ENCODE data around the gene IFNA16.
"Not testable (repeated sequence)": the region's sequence is repeated elsewhere in the genome, so short reads cannot be mapped to it uniquely, and the experiment has no call there.

The IFNA16 gene

DNA sequence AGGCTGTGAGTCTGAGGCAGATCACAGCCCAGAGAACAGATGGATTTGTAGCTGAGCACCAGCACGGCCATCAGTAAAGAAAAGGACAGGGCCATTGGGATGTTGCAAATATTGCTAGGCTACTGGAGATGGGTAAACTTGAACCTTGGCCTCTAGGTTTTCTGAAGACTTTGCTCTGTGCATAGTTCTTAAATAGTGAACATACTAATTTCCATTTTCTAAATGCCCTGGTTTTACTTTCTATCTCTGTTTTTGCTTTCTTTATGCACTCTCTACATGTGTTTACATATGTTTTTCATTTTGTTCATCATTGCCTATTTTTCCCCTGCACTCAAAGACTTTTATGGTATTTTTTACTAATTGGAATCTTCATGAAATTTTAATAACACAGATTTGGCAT is at the start of gene IFNA16:
IFNA16 (minus strand) TSS at position 101 of the 400 bp plus-strand sequence; CDS start at position 95, 6 bp downstream.
- DNase-seq (ENCODE audit: low read depth in 2 of 2), result not testable (repeated sequence)

DNA sequence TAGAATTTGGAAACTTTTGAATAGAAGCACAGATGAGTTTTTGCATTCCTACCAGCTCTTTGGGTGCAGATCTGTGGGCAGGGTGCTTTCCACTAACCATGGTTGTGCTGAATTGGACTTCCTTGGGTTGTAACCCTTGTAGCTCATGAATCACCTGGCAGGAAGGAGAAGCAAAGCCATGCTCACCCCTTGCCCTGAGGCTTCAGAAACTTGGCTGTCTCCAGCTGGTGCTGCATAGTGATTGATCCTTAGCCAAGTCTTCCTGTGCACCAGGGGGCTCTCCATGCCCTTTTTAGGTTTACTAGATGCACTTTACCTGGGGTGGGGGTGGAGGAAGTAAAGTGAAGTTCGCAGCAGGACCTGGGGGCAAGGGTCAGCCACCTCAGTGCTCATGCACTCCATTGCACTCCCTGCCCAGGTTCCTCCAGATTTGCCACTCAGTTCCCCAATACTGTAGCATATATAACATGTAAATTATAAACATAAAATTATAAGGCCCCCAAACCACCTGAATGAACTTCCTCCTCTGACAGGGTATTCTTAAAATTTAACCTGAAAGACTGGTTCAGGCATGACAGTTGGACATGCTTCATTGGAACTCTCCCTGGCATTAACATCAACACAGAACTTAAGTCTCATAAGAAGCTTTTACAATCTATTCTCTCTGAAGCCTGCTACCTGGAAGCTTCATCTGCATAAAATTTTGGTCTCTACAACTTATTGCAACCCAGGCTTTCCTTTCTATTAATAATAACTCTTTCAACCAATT is 48.5 kb upstream of the IFNA16 start:
- no peak for DNase-seq (ENCODE audit: low read depth in 2 of 2)

DNA sequence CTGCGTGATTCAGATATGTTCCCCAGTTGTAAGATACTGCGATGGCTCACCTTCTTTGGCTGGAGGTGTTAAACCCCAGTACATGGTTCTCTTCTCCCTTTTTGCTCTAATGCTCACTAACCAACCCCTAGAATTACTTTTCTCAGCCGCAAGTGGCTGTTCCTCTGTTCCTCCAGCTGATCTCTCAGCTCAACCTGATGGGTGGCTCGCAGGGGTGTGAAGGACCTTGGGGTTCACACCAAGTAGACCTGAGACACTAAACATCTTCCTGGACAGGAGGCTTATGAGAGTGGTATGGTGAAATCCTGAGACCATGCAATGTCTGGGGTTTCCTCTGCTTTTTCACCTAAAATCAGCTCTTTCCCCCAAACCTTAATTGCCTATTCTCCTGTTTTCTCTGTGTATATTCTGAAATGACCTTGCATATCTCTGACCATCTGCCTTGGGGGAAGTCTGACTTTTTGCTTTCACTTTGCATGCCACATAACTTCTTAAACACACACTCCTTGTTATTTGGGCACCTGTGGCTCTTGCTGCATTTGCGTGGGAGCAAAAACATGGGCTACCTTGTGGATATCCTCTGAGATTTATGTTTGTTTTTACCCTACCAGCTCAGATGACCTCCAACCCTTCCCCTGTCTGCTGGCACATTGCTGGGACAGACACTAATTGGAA is 38.6 kb upstream of the IFNA16 start:
- DNase-seq (ENCODE audit: low read depth in 2 of 2), result no peak

DNA sequence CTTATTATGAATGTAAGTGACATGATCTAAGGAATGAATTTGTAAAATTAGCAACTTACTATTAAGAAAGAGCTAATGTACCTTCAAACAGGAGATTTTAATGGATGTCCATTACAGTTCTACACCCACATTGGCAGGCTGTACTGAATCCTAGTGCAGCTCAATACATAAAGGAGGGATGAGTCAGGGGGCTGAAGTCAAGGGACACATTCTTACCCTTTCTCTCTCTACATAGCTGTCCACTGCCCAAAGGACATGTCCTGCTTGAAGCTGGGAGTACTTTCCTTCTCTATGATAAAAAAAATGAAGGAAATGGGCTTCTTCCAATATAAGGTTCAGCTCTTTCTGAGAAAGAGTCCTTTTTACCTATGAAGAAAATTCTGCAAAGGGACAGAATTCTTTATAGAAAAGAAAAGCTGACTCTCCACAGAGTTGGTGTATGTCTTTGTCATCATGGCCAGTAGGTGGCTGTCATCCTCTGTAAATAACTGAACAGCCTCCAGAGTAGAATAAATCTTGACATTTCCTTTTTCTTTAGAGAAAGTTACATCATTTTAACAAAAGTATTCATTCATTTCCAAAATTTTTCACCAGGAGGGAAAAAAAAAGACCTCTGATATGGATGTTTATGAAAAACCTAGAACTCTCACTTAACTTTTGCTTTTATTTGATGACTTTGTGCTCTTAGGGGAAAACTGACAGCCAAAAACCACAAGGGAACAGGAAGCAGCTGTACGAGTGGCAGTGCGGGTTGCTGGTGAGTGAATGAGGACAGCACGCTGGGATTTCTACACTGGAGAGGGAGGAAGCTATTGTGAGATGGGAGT is 35.8 kb upstream of the IFNA16 start:
- DNase-seq (ENCODE audit: low read depth in 2 of 2), result no peak

DNA sequence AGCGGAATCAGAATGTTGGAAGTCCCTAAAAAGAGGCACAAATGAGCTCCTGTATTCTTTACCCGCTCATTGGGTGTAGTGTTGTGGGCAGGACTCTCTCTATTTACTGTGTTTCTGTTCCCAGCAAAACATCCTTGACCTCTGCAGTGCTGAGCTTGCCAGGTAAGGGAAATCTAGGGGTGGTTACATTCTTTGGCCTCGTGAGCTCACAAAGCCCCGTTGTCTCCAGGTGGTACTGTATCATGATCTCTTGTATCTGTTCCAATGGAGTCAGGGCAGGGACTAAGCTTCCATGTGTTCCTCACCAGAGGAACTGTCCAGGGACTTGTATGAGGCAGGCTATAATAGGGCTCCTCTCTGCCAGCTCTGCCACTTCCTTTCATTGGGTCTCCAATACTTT is 34.5 kb upstream of the IFNA16 start:
- DNase-seq (ENCODE audit: low read depth in 2 of 2), result no peak

DNA sequence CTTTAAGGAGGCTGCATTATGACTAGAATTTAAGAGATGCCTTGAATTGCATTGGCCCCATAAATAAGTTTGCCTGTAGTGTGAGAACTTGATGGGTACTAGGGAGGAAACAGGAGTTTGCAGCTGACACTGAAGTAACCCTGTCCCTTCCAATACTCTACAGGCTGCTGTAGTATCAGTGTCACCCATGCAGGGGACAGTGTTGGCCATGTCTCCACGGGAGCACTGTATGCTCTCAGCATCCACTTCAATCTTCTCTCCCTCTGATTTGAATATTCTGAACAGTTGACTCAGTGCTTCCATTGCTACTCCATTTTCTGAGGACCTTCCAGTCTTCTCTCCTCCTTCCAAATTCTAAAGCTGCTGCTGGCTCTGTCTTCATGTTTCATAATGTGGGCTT is 34.1 kb upstream of the IFNA16 start:
- DNase-seq (ENCODE audit: low read depth in 2 of 2), result no peak

DNA sequence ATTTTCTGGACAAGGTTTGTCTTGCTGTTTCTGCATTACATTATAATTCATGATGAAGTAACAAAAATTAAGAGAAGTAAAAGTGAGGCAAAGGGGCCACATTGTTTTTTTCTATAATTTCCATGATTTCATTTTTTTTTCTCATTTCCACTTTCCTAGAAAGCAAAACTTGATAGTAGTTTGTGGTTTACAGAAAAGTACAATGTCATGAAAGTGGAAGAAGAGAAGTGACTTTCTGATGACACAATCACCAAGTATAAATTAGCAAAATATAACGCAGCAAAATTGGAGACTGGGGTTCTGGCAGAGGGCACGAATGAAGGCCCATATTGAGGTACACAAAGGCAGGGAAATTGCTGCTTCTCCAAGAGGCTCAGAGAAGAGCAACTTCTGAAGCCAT is 27.7 kb upstream of the IFNA16 start:
- DNase-seq (ENCODE audit: low read depth in 2 of 2), result no peak

DNA sequence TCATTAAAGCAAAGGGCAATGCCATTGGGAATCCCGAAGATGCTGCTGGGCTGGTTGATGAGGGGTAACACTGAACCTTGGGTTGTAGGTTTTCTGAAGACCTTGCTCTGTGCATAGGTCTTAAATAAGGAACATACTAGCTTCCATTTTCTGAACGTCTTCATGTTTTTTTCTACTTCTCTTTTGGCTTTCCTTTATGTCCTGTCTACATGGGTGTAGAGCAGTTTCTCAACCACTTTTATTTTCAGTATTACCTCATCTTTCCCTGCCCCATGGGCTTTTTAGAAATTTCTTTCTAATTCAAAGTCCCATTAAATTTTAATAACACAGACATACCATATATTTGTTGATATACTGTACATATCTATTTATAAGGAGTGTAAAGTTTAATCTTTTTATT is 22.8 kb upstream of the IFNA16 start, which contains the start of gene IFNA14:
IFNA14 (minus strand) TSS at position 95 of the 400 bp plus-strand sequence; CDS start at position 25, 70 bp downstream.
- no peak for DNase-seq (ENCODE audit: low read depth in 2 of 2)

DNA sequence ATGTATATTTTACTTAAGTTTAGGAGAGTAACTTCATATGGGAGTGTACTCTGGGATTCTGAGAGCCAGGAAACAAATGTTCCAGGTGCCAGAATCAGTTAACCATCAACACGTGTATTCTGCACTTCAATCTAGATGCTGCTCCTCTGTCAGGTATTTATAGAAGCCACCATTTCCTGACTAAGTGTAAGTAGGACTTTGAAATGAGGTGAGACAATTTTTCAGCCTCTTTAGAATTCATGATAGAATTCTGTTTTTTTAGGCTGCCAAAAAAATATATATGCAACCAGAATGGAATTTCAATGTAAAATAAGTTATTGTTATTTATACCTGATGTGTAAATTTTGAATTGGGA is 19.2 kb upstream of the IFNA16 start:
- not testable (repeated sequence) for DNase-seq (ENCODE audit: low read depth in 2 of 2)

DNA sequence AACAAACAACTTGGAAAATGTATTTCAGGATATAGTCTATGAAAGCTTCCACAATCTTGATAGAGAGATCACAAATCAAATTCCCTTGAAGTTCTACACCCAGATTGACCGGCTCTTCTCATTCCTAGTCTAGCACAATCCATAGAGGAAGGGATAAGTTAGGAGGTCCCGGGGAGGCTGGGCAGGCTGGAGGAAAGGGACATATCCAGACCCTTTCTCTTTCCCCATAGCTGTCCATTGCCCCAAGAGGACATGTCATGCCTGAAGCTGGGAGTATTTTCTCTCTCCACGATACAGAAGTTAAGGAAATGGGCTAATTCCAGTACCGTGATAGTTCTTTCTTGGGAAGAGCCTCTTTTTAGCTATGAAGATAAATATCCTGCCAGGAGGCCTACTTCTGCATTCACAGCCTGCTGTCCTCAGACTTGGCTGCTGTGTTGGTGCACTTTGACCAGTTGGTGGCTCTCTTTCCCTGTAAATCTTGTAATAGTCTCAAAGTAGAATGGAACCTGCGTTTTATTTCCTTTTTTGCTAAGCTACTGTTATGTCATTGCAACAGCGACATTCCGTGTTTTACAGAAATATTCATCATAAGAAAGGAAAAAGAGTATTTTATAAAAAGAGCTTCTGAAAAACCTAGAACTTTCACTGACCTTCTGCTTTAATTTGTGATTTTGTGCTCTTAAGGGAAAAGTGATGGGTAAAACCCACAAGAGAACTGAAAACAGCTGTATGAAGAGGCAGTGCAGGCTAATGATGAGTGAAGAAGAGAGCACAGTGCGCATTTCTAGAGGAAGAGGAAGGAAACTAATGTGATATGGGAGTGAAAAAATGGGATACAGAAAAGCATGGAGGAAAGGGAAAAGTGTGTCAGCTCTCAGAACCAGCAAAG is 18.6 kb upstream of the IFNA16 start:
- peak; percentile 5 to 8 for DNase-seq (ENCODE audit: low read depth in 2 of 2)

DNA sequence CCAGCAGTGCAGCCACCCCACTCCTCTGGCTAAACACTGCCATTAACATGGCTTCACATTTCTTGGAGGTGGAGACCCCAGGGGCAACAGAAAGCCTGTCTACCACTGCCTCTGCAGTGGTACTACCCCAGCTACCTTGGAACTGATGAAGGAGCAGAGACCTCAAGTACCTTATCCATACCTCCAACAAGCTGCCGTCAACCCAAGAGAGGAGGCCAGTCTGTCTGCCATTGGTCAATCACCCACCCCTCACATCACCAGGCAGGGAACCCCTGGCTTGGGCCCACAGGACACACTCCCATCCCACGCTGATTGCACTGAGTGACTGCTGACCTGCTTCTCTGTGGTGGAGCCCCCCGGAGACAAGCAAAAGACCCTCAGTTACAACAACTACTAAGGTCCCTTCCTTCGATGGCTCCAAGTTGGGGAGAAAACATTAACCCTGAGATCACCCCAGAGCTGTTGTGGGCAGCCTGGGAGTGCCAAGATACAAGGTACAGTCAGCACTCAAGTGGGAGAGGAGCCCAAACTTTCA is 17.1 kb upstream of the IFNA16 start:
- DNase-seq (ENCODE audit: low read depth in 2 of 2), result no peak

DNA sequence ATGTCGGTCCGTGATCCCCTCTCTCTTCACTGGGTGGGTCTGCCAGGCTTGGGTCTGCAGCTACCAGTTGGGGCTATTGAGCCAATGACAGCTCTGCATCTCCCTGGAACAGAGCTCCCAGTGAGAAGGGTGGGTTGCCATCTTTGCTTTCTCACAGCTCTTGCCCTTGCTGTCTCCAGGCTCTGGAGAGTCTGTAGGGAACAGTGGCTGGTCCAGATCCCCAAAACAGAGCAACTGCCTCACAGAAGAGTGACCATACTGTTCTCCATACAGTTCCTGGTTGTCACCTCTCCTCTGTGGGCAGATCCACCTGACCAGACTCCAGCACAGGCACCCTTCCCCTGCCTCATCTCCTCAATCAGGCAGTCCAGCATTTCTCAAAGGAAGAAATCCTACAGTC is 16.1 kb upstream of the IFNA16 start:
- DNase-seq (ENCODE audit: low read depth in 2 of 2), result no peak

DNA sequence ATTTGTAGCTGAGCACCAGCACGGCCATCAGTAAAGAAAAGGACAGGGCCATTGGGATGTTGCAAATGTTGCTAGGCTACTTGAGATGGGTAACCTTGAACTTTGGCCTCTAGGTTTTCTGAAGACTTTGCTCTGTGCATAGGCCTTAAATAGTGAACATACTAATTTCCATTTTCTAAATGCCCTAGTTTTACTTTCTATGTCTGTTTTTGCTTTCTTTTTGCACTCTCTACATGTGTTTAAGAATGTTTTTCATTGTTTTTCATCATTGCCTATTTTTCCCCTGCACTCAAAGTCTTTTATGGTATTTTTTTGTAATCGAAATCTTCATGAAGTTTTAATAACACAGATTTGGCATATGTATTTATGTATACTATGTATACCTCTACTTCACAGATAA is 11.0 kb upstream of the IFNA16 start, which contains the start of gene IFNA17:
IFNA17 (minus strand) TSS at position 101 of the 400 bp plus-strand sequence; CDS start at position 52, 49 bp downstream.
- no peak for DNase-seq (ENCODE audit: low read depth in 2 of 2)

DNA sequence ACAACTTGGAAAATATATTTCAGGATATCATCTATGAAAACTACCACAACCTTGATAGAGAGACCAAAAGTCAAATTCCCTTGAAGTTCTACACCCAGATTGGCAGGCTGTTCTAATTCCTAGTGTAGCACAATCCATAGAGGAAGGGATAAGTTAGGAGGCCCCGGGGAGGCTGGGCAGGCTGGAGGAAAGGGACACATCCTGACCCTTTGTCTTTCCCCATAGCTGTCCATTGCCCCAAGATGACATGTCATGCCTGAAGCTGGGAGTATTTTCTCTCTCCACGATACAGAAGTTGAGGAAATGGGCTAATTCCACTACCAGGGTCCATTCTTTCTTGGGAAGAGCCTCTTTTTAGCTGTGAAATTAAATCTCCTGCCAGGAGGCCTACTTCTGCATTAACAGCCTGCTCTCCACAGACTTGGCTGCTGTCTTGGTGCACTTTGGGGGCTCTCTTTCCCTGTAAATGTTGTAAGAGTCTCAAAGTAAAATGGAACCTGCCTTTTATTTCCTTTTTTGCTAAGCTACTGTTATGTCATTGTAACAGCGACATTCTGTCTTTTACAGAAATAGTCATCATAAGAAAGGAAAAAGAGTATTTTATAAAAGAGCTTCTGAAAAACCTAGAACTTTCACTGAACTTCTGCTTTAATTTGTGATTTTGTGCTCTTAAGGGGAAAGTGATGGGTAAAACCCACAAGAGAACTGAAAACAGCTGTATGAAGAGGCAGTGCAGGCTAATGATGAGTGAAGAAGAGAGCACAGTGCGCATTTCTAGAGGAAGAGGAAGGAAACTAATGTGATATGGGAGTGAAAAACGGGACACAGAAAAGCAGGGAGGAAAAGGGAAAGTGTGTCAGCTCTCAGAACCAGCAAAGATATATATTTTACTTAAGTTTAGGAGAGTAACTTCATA is 3.4 kb downstream of the IFNA16 start:
- not testable (repeated sequence) for DNase-seq (ENCODE audit: low read depth in 2 of 2)

DNA sequence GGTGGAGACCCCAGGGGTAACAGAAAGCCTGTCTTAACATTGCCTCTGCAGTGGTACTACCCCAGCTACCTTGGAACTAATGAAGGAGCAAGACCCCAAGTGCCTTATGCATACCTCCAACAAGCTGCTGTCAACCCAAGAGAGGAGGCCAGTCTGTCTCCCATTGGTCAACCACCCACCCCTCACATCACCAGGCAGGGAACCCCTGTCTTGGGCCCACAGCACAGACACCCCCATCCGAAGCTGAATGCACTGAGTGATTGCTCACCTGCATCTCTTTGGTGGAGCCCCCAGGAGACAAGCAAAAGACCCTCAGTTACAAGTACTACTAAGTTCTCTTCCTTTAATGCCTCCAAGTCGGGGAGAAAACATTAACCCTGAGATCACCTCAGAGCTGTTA is 5.0 kb downstream of the IFNA16 start:
- not testable (repeated sequence) for DNase-seq (ENCODE audit: low read depth in 2 of 2)

DNA sequence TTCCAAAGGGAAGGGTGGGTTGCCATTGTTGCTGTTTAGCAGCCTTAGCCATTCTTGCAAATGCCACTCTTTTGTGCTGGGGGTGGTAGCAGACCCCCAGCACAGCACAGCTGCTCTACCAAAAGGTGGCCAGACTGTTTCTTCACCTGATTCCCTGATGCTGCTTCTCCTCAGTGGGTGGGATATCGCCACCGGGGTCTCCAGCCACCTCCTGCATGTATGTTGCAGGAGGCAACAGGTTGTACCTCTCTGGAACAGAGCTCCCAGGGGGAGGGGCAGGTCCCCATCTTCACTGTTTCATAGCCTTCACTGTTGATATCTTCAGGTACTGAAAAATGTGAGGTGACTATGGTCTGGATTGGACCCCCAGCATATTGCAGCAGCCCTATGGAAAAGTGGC is 6.3 kb downstream of the IFNA16 start:
- not testable (repeated sequence) for DNase-seq (ENCODE audit: low read depth in 2 of 2)

DNA sequence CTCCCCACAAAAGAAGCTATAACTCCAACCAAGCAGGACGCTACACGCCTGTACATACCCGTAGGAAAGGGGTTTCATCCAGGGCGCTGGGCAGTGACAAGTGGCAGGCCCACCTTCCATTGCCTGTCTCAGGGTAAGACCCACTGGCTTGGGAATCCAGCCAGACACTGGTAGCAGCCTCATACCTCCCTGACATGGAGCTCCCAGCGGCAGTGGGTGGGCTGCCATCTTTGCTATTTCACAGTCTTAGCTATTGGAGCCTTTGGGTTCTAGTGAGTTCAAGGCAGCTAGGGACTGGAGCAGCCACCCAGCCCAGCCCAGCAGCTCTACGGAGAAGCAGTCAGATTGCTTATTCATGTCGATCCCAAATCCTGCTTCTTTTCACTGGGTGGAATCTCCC is 6.8 kb downstream of the IFNA16 start:
- no peak for DNase-seq (ENCODE audit: low read depth in 2 of 2)

DNA sequence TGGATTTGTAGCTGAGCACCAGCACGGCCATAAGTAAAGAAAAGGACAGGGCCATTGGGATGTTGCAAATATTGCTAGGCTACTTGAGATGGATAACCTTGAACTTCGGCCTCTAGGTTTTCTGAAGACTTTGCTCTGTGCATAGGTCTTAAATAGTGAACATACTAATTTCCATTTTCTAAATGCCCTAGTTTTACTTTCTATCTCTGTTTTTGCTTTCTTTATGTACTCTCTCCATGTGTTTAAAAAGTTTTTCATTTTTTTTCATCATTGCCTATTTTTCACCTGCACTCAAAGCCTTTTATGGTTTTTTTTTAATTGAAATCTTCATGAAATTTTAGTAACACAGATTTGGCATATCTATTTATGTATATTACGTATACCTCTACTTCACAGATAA is 10.1 kb downstream of the IFNA16 start, which contains the start of gene IFNA10:
IFNA10 (minus strand) TSS at position 101 of the 400 bp plus-strand sequence; CDS start at position 55, 46 bp downstream.
- not testable (repeated sequence) for DNase-seq (ENCODE audit: low read depth in 2 of 2)

DNA sequence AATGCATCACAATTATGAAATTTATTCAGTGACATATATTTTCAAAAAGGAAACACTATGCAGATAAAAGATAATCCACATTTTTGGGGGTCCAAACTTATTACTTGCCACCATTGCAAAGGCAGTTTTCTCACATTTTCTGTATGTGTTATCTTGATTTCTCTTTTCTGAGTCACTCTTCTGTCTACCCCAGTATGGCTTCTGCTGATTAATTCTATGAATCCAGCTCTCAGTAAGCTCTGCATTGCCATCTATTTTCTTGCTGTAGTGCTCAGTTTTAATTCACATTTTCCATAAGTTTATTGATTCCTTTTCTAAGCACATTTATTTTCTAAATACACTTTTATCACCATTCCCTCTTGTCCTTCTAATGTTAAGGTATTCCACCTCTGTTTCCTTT is 11.9 kb downstream of the IFNA16 start:
- no peak for DNase-seq (ENCODE audit: low read depth in 2 of 2)

DNA sequence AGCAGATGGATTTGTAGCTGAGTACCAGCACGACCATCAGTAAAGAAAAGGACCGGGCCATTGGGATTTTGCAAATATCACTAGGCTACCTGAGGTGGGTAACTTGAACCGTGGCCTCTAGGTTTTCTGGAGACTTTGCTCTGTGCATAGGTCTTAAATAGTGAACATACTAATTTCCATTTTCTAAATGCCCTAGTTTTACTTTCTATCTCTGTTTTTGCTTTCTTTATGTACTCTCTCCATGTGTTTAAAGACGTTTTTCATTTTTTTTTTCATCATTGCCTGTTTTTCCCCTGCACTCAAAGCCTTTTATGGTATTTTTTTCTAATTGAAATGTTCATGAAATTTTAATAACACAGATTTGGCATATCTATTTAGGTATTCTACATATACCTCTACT is 15.0 kb downstream of the IFNA16 start, which contains the start of gene IFNA7:
IFNA7 (minus strand) TSS at position 101 of the 400 bp plus-strand sequence; CDS start at position 61, 40 bp downstream.
- DNase-seq (ENCODE audit: low read depth in 2 of 2), result not testable (repeated sequence)
